WERI-Rb-1 (cell line): Measurements from ENCODE around the gene TRIP11.

Experiments used
- DNase-seq: peaks from one replicate; pipeline ENCODE4 v3.0.0-alpha.2; 2020
- H3K27ac ChIP-seq: fragments of 250-450 bp; sonication (Bioruptor Pico); 2 replicates; pipeline ENCODE4 v1.5.1; 2020; ENCODE audit warnings: mild to moderate bottlenecking, moderate library complexity
- H3K27me3 ChIP-seq: fragments of 250-450 bp; sonication (Bioruptor Pico); 2 replicates; pipeline ENCODE4 v1.5.1; 2021; ENCODE audit warnings: mild to moderate bottlenecking, low read depth, moderate library complexity; ENCODE audit not compliant: insufficient read depth, severe bottlenecking
- H3K36me3 ChIP-seq: fragments of 250-450 bp; sonication (Bioruptor Pico); 2 replicates; pipeline ENCODE4 v1.5.1; 2020; ENCODE audit warnings: mild to moderate bottlenecking, moderate library complexity
- H3K4me3 ChIP-seq: 2 replicates; pipeline ENCODE4 v1.5.1; 2011; ENCODE audit warnings: low read depth, mild to moderate bottlenecking, control low read depth, low read length
- H3K9me3 ChIP-seq: fragments of 250-450 bp; sonication (Bioruptor Pico); 2 replicates; pipeline ENCODE4 v1.5.1; 2021; ENCODE audit warnings: mild to moderate bottlenecking, moderate library complexity; ENCODE audit not compliant: severe bottlenecking
- TF ChIP-seq, protein P1 (sequence below): IDR thresholded peaks from 2 replicates; pipeline ENCODE4 v1.5.1; 2011; ENCODE audit warnings: low read depth, mild to moderate bottlenecking, control low read depth, inconsistent platforms, low read length

The TRIP11 gene

DNA sequence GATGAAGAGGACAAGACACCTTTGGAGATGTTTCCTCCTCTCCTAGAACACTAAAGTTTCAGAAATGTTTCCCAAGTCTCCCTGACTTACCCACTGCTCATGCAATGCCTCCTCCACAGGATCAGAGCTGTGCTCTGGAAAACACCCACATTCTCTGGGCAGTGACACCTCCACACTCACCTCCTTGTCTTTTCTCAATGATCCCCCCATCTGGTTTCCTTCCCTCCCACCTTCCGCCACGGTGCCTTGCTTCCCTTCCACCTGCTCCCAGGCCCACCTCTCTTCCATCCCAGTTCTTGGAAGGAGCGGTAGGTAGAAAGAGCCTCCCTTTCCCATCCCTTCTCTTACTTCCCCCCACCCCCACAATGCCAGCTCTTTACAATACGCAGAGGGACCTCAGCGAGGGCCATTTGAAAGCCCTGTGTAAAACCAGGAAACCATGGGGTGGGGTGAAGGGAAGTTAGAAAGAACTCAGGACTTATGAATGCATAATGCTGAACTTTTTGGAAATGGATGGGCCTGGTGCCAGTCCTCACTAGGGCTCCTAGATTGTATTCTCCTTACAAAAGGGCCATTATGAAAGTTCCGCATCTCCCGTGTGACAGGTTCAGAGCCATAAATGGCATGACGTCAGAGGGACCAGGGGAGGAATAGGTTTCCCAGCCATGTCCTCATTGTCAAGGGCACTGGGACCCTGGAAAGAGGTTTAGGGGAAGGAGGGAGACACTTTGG, 105.1 kb downstream of the TRIP11 start:
- Histone ChIP-seq H3K27me3 (no peaks in the 10 kb centered on the region), H3K9me3 (no peaks in the 10 kb centered on the region), H3K27ac (no peak overlapping the region), H3K4me3 (no peak overlapping the region), H3K36me3 (no peaks in the 10 kb centered on the region)
- DNase-seq = no peak
- TF ChIP-seq, protein P1, sequence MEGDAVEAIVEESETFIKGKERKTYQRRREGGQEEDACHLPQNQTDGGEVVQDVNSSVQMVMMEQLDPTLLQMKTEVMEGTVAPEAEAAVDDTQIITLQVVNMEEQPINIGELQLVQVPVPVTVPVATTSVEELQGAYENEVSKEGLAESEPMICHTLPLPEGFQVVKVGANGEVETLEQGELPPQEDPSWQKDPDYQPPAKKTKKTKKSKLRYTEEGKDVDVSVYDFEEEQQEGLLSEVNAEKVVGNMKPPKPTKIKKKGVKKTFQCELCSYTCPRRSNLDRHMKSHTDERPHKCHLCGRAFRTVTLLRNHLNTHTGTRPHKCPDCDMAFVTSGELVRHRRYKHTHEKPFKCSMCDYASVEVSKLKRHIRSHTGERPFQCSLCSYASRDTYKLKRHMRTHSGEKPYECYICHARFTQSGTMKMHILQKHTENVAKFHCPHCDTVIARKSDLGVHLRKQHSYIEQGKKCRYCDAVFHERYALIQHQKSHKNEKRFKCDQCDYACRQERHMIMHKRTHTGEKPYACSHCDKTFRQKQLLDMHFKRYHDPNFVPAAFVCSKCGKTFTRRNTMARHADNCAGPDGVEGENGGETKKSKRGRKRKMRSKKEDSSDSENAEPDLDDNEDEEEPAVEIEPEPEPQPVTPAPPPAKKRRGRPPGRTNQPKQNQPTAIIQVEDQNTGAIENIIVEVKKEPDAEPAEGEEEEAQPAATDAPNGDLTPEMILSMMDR = no peak

DNA sequence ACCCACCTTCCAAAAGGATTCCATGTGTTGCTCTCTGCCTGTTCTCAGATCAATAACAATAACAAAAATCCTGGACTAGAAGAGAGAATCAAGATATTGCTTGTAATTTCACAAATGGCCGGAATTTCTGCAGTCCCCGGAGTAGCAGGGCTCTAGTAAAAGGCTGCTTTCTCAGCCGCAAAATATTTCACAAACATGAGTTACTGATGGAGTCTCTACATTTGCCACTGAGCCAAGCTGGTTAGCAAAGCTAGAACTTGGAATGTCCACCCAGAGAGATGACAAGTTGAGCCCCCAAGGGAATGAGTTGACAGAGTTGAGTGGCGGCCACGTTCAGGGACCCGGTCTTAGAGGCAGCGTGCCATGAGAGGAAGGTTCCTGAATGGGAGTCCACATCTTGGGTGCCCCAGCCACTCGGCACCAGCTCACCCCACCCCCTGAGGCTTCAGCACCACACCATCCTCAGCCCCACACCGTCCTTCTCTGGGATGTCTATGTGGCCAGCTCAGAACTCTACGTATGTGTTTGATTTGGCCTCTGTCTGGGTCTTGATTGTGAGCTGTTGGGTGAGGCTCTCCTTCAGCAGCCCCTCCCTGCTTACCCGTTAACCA, 108.3 kb downstream of the TRIP11 start:
- DNase-seq = no peak
- Histone ChIP-seq H3K36me3 (no peaks in the 10 kb centered on the region), H3K27me3 (no peaks in the 10 kb centered on the region), H3K4me3 (no peak overlapping the region), H3K9me3 (no peaks in the 10 kb centered on the region), H3K27ac (no peak overlapping the region)
- TF ChIP-seq, protein P1 = no peak

DNA sequence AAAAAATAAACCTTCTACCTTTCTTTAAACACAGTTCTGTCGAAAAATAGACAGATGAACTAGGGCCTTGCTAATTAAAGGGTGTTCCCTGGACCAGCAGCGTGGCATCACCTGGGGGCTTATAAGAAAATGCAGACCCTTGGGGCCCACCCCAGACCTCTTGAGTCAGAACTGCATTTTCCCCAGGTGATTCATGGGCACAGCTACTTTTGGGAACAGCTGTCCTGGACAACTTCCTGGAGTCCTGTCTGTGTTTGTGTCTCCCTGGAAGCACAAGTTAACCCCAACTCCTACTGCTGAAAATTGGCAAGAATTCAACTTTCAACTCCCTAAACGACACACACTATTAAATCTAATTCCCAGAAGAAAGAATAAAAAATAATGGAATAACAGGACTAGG, 110.2 kb downstream of the TRIP11 start:
- Histone ChIP-seq H3K9me3 (no peaks in the 10 kb centered on the region), H3K27me3 (no peaks in the 10 kb centered on the region), H3K4me3 (no peak overlapping the region), H3K27ac (no peak overlapping the region), H3K36me3 (no peaks in the 10 kb centered on the region)
- no peak for DNase-seq
- TF ChIP-seq, protein P1 = no peak

DNA sequence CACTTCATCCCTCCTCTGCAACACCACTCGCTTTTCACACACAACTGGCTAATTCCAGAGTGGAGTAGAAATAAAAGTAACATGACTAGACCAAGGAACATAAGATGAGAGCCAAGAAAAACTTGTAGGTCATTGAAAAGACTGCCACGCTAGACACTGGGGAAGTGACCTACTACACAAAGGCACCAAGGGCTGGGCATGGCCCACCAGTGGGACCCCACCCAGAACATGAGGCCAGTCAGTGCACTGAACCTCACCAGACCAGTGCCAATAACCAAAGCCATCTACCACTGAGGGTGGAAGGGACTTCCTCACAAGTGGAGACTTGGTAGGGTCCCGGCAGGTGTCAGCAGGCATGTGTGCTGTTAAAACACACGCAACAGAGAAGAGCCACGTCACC, 112.1 kb downstream of the TRIP11 start:
- no peak overlapping the region for H3K4me3 ChIP-seq
- TF ChIP-seq, protein P1 = no peak
- no peaks in the 10 kb centered on the region for H3K27me3 ChIP-seq

DNA sequence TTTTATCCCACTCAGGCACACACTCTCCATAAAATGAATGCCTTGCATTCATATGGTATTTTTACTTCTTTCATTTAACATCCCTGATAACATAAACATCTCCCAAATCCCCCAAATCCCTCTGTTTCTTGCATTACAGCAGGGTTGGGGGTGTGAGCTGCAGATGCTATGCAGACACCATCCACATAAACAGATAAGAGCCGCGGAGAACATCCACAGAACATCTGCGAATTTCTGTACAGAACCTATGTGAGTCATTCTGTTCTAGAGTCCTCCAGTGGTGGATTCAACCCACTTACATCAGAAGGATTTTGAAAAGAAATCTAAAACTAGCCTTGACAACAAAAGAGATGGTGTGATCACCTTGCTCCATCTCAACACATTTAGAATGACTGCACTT, 112.7 kb downstream of the TRIP11 start:
- H3K36me3 ChIP-seq = no peaks in the 10 kb centered on the region
- no peaks in the 10 kb centered on the region for H3K9me3 ChIP-seq
- TF ChIP-seq, protein P1 = no peak
- DNase-seq = no peak
- no peak overlapping the region for H3K4me3 ChIP-seq
- H3K27me3 ChIP-seq = no peaks in the 10 kb centered on the region
- no peak overlapping the region for H3K27ac ChIP-seq

More for the DNA sequence above, 112.1 kb downstream of the TRIP11 start:
- H3K36me3 ChIP-seq = no peaks in the 10 kb centered on the region
- H3K27ac ChIP-seq = no peak overlapping the region
- H3K9me3 ChIP-seq = no peaks in the 10 kb centered on the region
- DNase-seq = no peak
